Lower lobe of right lung (tissue), 2 donors: ENCODE results near the gene PFN2. TPM values are rescaled to one million over a fixed set of nuclear protein-coding genes. Genes with fewer than 3 reads are reported as not detected.

Experiments used
- ATAC-seq, 2 donors: fragments of 200-7000 bp; cut with Tn5 transposase; one replicate each; pipeline ENCODE4 v1.9.1; 2020 to 2022; ENCODE audit warnings: mild to moderate bottlenecking in 2 of 2, moderate library complexity in 2 of 2
- DNase-seq: peaks from one replicate; pipeline ENCODE4 v3.0.0-alpha.2; 2020
- H3K27ac ChIP-seq: fragments of 200-600 bp; one replicate; pipeline ENCODE4 v1.8.0; 2022
- H3K27me3 ChIP-seq: fragments of 200-600 bp; one replicate; pipeline ENCODE4 v1.8.0; 2022; ENCODE audit warnings: low read depth
- H3K36me3 ChIP-seq: fragments of 200-600 bp; one replicate; pipeline ENCODE4 v1.8.0; 2022; ENCODE audit warnings: mild to moderate bottlenecking
- H3K4me1 ChIP-seq: fragments of 200-600 bp; one replicate; pipeline ENCODE4 v1.8.0; 2022
- H3K4me3 ChIP-seq: fragments of 200-600 bp; one replicate; pipeline ENCODE4 v1.8.0; 2022; ENCODE audit warnings: mild to moderate bottlenecking
- H3K9me3 ChIP-seq: fragments of 200-600 bp; one replicate; pipeline ENCODE4 v1.8.0; 2022
- CTCF ChIP-seq: fragments of 200-600 bp; IDR thresholded peaks from one replicate; pipeline ENCODE4 v1.8.0; 2022; ENCODE audit warnings: antibody characterized with exemption, mild to moderate bottlenecking
- intact Hi-C: fragments of 100-400 bp; cut with DNase I; formaldehyde crosslinking; loops from one replicate; pipeline ENCODE4 v1.11.0; 2022
- total RNA-seq: library from RNA; stranded (reverse); fragmentation: NEBNext Ultra II Directional; extraction: Animal tissue kit (Norgen Biotek cat#: 25700); gene quantifications from one replicate; pipeline ENCODE4 v1.2.1, GENCODE V29; 2021
- donor health status: DM: no; HTN: yes; CAD: no; lungs with severe emphysema.

Gene PFN2
- total RNA-seq, 1 donor from 2014 or later, result 28.5 TPM

GRCh38 chr3:149933858-149934257, 36.8 kb downstream of the PFN2 start:
- Histone ChIP-seq H3K4me3 (no peak overlapping the region), H3K4me1 (peaks cover 13% of the 10 kb centered on the region), H3K36me3 (peaks cover 7% of the 10 kb centered on the region), H3K9me3 (no peaks in the 10 kb centered on the region), H3K27ac (no peak overlapping the region), H3K27me3 (no peaks in the 10 kb centered on the region)
- no peak for ATAC-seq
- no peak for TF ChIP-seq CTCF
- DNase-seq, result no peak
- intact Hi-C loops, result no loop called here

GRCh38 chr3:149933008-149933407, 37.7 kb downstream of the PFN2 start:
- ATAC-seq, result no peak
- H3K27me3 ChIP-seq, result no peaks in the 10 kb centered on the region

GRCh38 chr3:149920119-149920518, 50.6 kb downstream of the PFN2 start:
- no peak for TF ChIP-seq CTCF
- H3K27ac ChIP-seq, result no peak overlapping the region
- H3K9me3 ChIP-seq, result no peaks in the 10 kb centered on the region
- no peaks in the 10 kb centered on the region for H3K27me3 ChIP-seq
- no peaks in the 10 kb centered on the region for H3K4me1 ChIP-seq
- H3K36me3 ChIP-seq, result peaks cover 25% of the 10 kb centered on the region
- intact Hi-C loops, result no loop called here
- no peak for ATAC-seq
- no peak for DNase-seq
- H3K4me3 ChIP-seq, result no peak overlapping the region

More at GRCh38 chr3:149933008-149933407, 37.7 kb downstream of the PFN2 start:
- TF ChIP-seq CTCF, result no peak
- H3K4me3 ChIP-seq, result no peak overlapping the region
- H3K27ac ChIP-seq, result no peak overlapping the region
- DNase-seq, result no peak
- peaks cover 12% of the 10 kb centered on the region for H3K36me3 ChIP-seq
- intact Hi-C loops, result no loop called here
- H3K9me3 ChIP-seq, result no peaks in the 10 kb centered on the region
- peaks cover 13% of the 10 kb centered on the region for H3K4me1 ChIP-seq

- ATAC-seq (no peak), DNase-seq (no peak)
- Histone ChIP-seq H3K27ac (no peak overlapping the region), H3K4me3 (no peak overlapping the region), H3K36me3 (peaks cover 25% of the 10 kb centered on the region), H3K27me3 (no peaks in the 10 kb centered on the region), H3K4me1 (no peaks in the 10 kb centered on the region), H3K9me3 (no peaks in the 10 kb centered on the region)
- intact Hi-C loops, result no loop called here
- TF ChIP-seq CTCF, result no peak
Measured at GRCh38 chr3:149919509-149919908, 51.2 kb downstream of the PFN2 start.

GRCh38 chr3:149917124-149917667, 53.5 kb downstream of the PFN2 start:
- H3K27ac ChIP-seq, result no peak overlapping the region
- H3K27me3 ChIP-seq, result no peaks in the 10 kb centered on the region
- no peak for TF ChIP-seq CTCF
- no peaks in the 10 kb centered on the region for H3K9me3 ChIP-seq
- ATAC-seq, result peak; percentile 48 to 74
- H3K4me1 ChIP-seq, result no peaks in the 10 kb centered on the region
- H3K36me3 ChIP-seq, result peaks cover 32% of the 10 kb centered on the region
- DNase-seq, result no peak
- intact Hi-C loops, result no loop called here
- no peak overlapping the region for H3K4me3 ChIP-seq

Other genes starting within 250 kb of the PFN2 start
- 44.9 TPM for gene COMMD2, start 218.4 kb downstream of the PFN2 start, total RNA-seq
- gene ANKUB1, start 178.3 kb downstream of the PFN2 start, total RNA-seq, result 3.1 TPM
- 138 TPM for gene RNF13, start 157.7 kb downstream of the PFN2 start, total RNA-seq